HepG2 (cell line): ENCODE results near the gene KDM5B. TPM values are rescaled to one million over a fixed set of nuclear protein-coding genes. Genes with fewer than 3 reads are reported as not detected.
A peak's percentile ranks its signal among the peaks of the same experiment; 100 is the strongest.

Source experiments
- ATAC-seq: fragments of 200-7000 bp; cut with Tn5 transposase; 3 replicates; pipeline ENCODE4 v1.9.1; 2020; ENCODE audit warnings: mild to moderate bottlenecking, moderate library complexity
- BruUV-seq: library from RNA; stranded (reverse); fragments of 400-500 nt; replicated peaks from 2 replicates; lab custom pipeline; 2021; lab: Mats Ljungman, UMichigan
- CTCF ChIA-PET: fragments of 300-600 bp; formaldehyde crosslinking; extraction: SDS; loops from one replicate; lab custom pipeline; 2021; ENCODE audit warnings: low total read pairs, inconsistent platforms, low intra/inter-chr PET ratio; lab: Yijun Ruan, JAX
- POLR2A ChIA-PET: fragments of 350-600 bp; sonication (Branson Sonifier 250); formaldehyde crosslinking; loops from one replicate; lab custom pipeline; 2020; ENCODE audit warnings: antibody characterized with exemption, inconsistent platforms; lab: Yijun Ruan, JAX
- DNase-seq: peaks from one replicate; pipeline ENCODE4 v3.0.0-alpha.2; 2015; ENCODE audit warnings: low spot score
- FAIRE-seq: peaks from 3 replicates; lab custom pipeline; 2011; peaks lifted over from hg19 to GRCh38; lab: Jason Lieb, UNC
- H2AFZ ChIP-seq: one replicate; pipeline ENCODE4 v1.6.1; 2011; ENCODE audit warnings: low read length, inconsistent platforms
- H3K27ac ChIP-seq: fragments of 300-600 bp; 3 replicates; pipeline ENCODE4 v1.8.0; 2011; ENCODE audit warnings: mixed run types, mild to moderate bottlenecking, mixed read lengths, low read length, inconsistent platforms; ENCODE audit not compliant: insufficient read depth; ENCODE audit errors: extremely low read length
- H3K27me3 ChIP-seq, 2 experiments: fragments of 200-600 bp in 1 of 2; 2 replicates in 1 of 2; 3 replicates in 1 of 2; pipeline versions ENCODE4 v1.6.0 to v1.8.0; 2011; ENCODE audit warnings: low read length in 2 of 2, mild to moderate bottlenecking in 2 of 2, moderate library complexity in 2 of 2, inconsistent platforms in 1 of 2; ENCODE audit not compliant: insufficient read depth in 2 of 2, control insufficient read depth in 1 of 2
- H3K36me3 ChIP-seq, 2 experiments: fragments of 200-600 bp in 1 of 2; replicated peaks in 1 of 2; 2 replicates in 1 of 2; 3 replicates in 1 of 2; pipeline versions ENCODE4 v1.5.1 to v1.8.0; 2011; ENCODE audit warnings: low read length in 2 of 2, inconsistent platforms in 1 of 2; ENCODE audit not compliant: insufficient read depth in 2 of 2, control insufficient read depth in 1 of 2
- H3K4me1 ChIP-seq: 2 replicates; pipeline ENCODE4 v1.5.1; 2012; ENCODE audit warnings: low read length, inconsistent platforms; ENCODE audit not compliant: insufficient read depth
- H3K4me2 ChIP-seq: 2 replicates; pipeline ENCODE4 v1.6.0; 2011; ENCODE audit warnings: low read depth, low read length, inconsistent platforms
- H3K4me3 ChIP-seq, 3 experiments: fragments of 200-600 bp in 1 of 3; sonication (generic), shearing (Covaris generic) in 1 of 3; replicated peaks in 1 of 3; 2 replicates each; pipeline ENCODE4 v1.5.1; 2011 to 2016; ENCODE audit warnings: low read length in 3 of 3, inconsistent platforms in 2 of 3, low read depth in 2 of 3, mild to moderate bottlenecking in 2 of 3, control low read depth in 1 of 3, mixed read lengths in 1 of 3; ENCODE audit not compliant: insufficient read depth in 1 of 3
- H3K79me2 ChIP-seq: one replicate; pipeline ENCODE4 v1.6.1; 2011; ENCODE audit warnings: low read length, inconsistent platforms; ENCODE audit not compliant: insufficient read depth
- H3K9ac ChIP-seq: 2 replicates; pipeline ENCODE4 v1.6.0; 2011; ENCODE audit warnings: mild to moderate bottlenecking, low read depth, low read length, inconsistent platforms; ENCODE audit not compliant: insufficient read depth
- H3K9me3 ChIP-seq: 2 replicates; pipeline ENCODE4 v1.5.1; 2012; ENCODE audit warnings: mild to moderate bottlenecking, low read length
- H4K20me1 ChIP-seq: 2 replicates; pipeline ENCODE4 v1.6.0; 2011; ENCODE audit warnings: inconsistent platforms, mild to moderate bottlenecking, low read length, moderate library complexity; ENCODE audit not compliant: insufficient read depth
- CREM ChIP-seq, 2 experiments: sonication (generic) in 1 of 2; formaldehyde crosslinking in 1 of 2; IDR thresholded peaks; 2 replicates each; pipeline versions ENCODE4 v1.4.0 to v1.6.1; 2016 to 2020; ENCODE audit warnings: antibody characterized with exemption in 1 of 2, mild to moderate bottlenecking in 1 of 2, missing genetic modification reagents in 1 of 2
- TFDP2 ChIP-seq: sonication (generic); formaldehyde crosslinking; IDR thresholded peaks from 2 replicates; pipeline ENCODE4 v1.4.0; 2020; ENCODE audit warnings: missing genetic modification reagents
- ZNF274 ChIP-seq: sonication (generic); formaldehyde crosslinking; IDR thresholded peaks from 2 replicates; pipeline ENCODE4 v1.5.1; 2020; ENCODE audit warnings: mild to moderate bottlenecking, missing genetic modification reagents
- ZNF383 ChIP-seq: sonication (generic); formaldehyde crosslinking; IDR thresholded peaks from 2 replicates; pipeline ENCODE4 v1.4.0; 2020; ENCODE audit warnings: missing genetic modification reagents, mild to moderate bottlenecking, borderline replicate concordance
- ZSCAN31 ChIP-seq: sonication (generic); formaldehyde crosslinking; IDR thresholded peaks from 2 replicates; pipeline ENCODE4 v1.5.0; 2020; ENCODE audit warnings: low read depth, mild to moderate bottlenecking, missing genetic modification reagents
- WGBS: methylation state at CpG from one replicate; pipeline ENCODE4 v1.1.6; 2017; ENCODE audit warnings: low lambda C conversion rate; 5-methylcytosine and 5-hydroxymethylcytosine counted together
- in situ Hi-C: cut with HindIII; loops from 2 replicates; pipeline ENCODE4 v1.10.0; 2017; ENCODE audit warnings: low pct_unique_long_range_greater_than_20kb; ENCODE audit not compliant: extremely low pct_ligation_motif_present
- intact Hi-C: fragments of 100-400 bp; cut with micrococcal nuclease; formaldehyde crosslinking; loops from one replicate; pipeline ENCODE4 v1.10.0; 2022; ENCODE audit not compliant: unreplicated experiment
- polyA plus RNA-seq, 8 experiments: library from polyadenylated mRNA; depleted of rRNA in 3 of 8; stranded (reverse) in 7 of 8; unstranded in 1 of 8; fragments of >200 nt; fragmentation: Illumina TruSeq in 4 of 8; extraction: Trizol in 4 of 8; gene quantifications; 2 replicates each; pipeline versions ENCODE4 v1.2.1 to v1.2.3, GENCODE V29; 2011 to 2016; ENCODE audit warnings: low read depth in 4 of 8, missing spikeins in 1 of 8, mixed read lengths in 1 of 8; ENCODE audit not compliant: insufficient read depth in 1 of 8
- total RNA-seq, 5 experiments: library from RNA; depleted of rRNA; stranded (reverse); fragments of >200 nt; fragmentation: Illumina TruSeq; extraction: Trizol; gene quantifications; 2 replicates each; pipeline ENCODE4 v1.2.3, GENCODE V29; 2016; ENCODE audit warnings: low read depth in 1 of 5

KDM5B gene
- total and polyA plus RNA-seq, 2 of the 13 experiments (the other 11 are each of a cell fraction or from before 2014, with no cell fraction given): 34.2 to 35.4 TPM

- TF ChIP-seq ZNF274 (CRISPR knock-in tag) (no peak), ZNF383 (0 out of 2 replicates have a peak, but pooled peaks have one; percentile 14)
These were observed 2.0 kb upstream of the KDM5B start (continued) for GRCh38 chr1:202810193-202810614.

- BruUV-seq: no TSS peak
- CTCF ChIA-PET: no interaction called here
- TF ChIP-seq CREM (IDR thresholded peaks at IDR 0.05): no peak
- TF ChIP-seq CREM (CRISPR knock-in tag; IDR thresholded peaks at IDR 0.05): no peak
- TF ChIP-seq TFDP2 (CRISPR knock-in tag): no peak
- TF ChIP-seq ZSCAN31 (CRISPR knock-in tag): no peak
- no peak for ATAC-seq
- WGBS: 5% methylated on average over 15 of the region's 15 CpGs
- Histone ChIP-seq H3K4me1 (peaks cover 59% of the 10 kb centered on the region), H4K20me1 (peaks cover 17% of the 10 kb centered on the region), H3K36me3 (no peaks in the 10 kb centered on the region), H3K4me3 (peak overlapping the region; percentile 82 to 95 (median 94); a peak in 5 of 6 replicates), H3K79me2 (peaks cover 31% of the 10 kb centered on the region), H3K4me2 (peak overlapping the region; percentile 96), H3K9me3 (no peaks in the 10 kb centered on the region), H3K9ac (peak overlapping the region; percentile 40; the same call in 1 of the 2 replicates), H2AFZ (no peak overlapping the region), H3K27me3 (no peaks in the 10 kb centered on the region; a peak in 1 of 5 replicates), H3K27ac (no peak overlapping the region)
- POLR2A ChIA-PET: interaction anchor here (0.7 to 4.2 kb wide), 10 partner anchors 11 to 197 kb away, joined by 3 to 74 read pairs (median 4); partner anchors contain the start of genes RABIF and TMEM183A
- no peak for FAIRE-seq
- in situ Hi-C loops (loop anchor here (5.0 kb wide), 1 partner anchor 48 kb away; no protein-coding TSS in a partner anchor), intact Hi-C loops (loop anchor here (2.0 kb wide), 2 partner anchors 51 to 79 kb away; partner anchors contain the start of gene RABIF)
- DNase-seq: no peak
These were observed 1.5 kb upstream of the KDM5B start for GRCh38 chr1:202809597-202810159.
